Measurements from ENCODE around the gene SMIM8.
"Not testable (repeated sequence)": the region's sequence is repeated elsewhere in the genome, so short reads cannot be mapped to it uniquely, and the experiment has no call there.

DNA sequence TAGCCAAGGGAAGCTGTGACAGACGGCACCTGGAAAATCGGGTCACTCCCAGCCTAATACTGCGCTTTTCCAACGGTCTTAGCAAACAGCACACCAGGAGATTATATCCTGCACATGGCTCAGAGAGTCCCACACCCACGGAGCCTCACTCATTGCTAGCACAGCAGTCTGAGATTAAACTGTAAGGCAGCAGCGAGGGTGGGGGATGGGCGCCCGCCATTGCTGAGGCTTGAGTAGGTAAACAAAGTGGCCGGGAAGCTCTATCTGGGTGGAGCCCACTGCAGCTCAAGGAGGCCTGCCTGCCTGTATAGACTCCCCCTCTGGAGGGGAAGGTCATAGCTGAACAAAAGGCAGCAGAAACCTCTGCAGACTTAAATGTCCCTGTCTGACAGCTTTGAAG is 21.1 kb upstream of the SMIM8 start:
- TF ChIP-seq, protein P1, sequence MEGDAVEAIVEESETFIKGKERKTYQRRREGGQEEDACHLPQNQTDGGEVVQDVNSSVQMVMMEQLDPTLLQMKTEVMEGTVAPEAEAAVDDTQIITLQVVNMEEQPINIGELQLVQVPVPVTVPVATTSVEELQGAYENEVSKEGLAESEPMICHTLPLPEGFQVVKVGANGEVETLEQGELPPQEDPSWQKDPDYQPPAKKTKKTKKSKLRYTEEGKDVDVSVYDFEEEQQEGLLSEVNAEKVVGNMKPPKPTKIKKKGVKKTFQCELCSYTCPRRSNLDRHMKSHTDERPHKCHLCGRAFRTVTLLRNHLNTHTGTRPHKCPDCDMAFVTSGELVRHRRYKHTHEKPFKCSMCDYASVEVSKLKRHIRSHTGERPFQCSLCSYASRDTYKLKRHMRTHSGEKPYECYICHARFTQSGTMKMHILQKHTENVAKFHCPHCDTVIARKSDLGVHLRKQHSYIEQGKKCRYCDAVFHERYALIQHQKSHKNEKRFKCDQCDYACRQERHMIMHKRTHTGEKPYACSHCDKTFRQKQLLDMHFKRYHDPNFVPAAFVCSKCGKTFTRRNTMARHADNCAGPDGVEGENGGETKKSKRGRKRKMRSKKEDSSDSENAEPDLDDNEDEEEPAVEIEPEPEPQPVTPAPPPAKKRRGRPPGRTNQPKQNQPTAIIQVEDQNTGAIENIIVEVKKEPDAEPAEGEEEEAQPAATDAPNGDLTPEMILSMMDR (IDR thresholded peaks at IDR 0.05; ENCODE audit: low read depth, low read length, missing input control), result not testable (repeated sequence)
- TF ChIP-seq EGR1 (IDR thresholded peaks at IDR 0.05; ENCODE audit: low read depth in 2 of 2); GABPA (IDR thresholded peaks at IDR 0.05 in 1 of 2, conservative IDR thresholded peaks at IDR 0.05 in 1 of 2); SP1 (IDR thresholded peaks at IDR 0.05); TAF1 (conservative IDR thresholded peaks at IDR 0.05); RXRA (IDR thresholded peaks at IDR 0.05); RAD21 (IDR thresholded peaks at IDR 0.05); JUND (IDR thresholded peaks at IDR 0.05); HNF4A (conservative IDR thresholded peaks at IDR 0.05); YY1 (IDR thresholded peaks at IDR 0.05); HNF4G (IDR thresholded peaks at IDR 0.05): not testable (repeated sequence)
- TF ChIP-seq, protein P2, sequence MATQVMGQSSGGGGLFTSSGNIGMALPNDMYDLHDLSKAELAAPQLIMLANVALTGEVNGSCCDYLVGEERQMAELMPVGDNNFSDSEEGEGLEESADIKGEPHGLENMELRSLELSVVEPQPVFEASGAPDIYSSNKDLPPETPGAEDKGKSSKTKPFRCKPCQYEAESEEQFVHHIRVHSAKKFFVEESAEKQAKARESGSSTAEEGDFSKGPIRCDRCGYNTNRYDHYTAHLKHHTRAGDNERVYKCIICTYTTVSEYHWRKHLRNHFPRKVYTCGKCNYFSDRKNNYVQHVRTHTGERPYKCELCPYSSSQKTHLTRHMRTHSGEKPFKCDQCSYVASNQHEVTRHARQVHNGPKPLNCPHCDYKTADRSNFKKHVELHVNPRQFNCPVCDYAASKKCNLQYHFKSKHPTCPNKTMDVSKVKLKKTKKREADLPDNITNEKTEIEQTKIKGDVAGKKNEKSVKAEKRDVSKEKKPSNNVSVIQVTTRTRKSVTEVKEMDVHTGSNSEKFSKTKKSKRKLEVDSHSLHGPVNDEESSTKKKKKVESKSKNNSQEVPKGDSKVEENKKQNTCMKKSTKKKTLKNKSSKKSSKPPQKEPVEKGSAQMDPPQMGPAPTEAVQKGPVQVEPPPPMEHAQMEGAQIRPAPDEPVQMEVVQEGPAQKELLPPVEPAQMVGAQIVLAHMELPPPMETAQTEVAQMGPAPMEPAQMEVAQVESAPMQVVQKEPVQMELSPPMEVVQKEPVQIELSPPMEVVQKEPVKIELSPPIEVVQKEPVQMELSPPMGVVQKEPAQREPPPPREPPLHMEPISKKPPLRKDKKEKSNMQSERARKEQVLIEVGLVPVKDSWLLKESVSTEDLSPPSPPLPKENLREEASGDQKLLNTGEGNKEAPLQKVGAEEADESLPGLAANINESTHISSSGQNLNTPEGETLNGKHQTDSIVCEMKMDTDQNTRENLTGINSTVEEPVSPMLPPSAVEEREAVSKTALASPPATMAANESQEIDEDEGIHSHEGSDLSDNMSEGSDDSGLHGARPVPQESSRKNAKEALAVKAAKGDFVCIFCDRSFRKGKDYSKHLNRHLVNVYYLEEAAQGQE (IDR thresholded peaks at IDR 0.05), result not testable (repeated sequence)
- TF ChIP-seq, protein P3, sequence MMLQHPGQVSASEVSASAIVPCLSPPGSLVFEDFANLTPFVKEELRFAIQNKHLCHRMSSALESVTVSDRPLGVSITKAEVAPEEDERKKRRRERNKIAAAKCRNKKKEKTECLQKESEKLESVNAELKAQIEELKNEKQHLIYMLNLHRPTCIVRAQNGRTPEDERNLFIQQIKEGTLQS (IDR thresholded peaks at IDR 0.05), result not testable (repeated sequence)

All from liver (tissue), 3 donors.